OCI-LY3 (cell line): ENCODE data around the gene MYL6B.

Experiments used
- EZH2phosphoT487 ChIP-seq: fragments of 200-600 bp; shearing (Covaris generic); IDR thresholded peaks from 2 replicates; pipeline ENCODE4 v1.6.1; 2018; ENCODE audit warnings: antibody characterized with exemption, mixed run types, low read depth
- TF ChIP-seq, protein P1 (sequence below): fragments of 200-600, 300-600 bp; sonication (generic); IDR thresholded peaks from 2 replicates; pipeline ENCODE4 v1.5.1; 2014; ENCODE audit warnings: antibody characterized with exemption, low read length, low read depth

DNA sequence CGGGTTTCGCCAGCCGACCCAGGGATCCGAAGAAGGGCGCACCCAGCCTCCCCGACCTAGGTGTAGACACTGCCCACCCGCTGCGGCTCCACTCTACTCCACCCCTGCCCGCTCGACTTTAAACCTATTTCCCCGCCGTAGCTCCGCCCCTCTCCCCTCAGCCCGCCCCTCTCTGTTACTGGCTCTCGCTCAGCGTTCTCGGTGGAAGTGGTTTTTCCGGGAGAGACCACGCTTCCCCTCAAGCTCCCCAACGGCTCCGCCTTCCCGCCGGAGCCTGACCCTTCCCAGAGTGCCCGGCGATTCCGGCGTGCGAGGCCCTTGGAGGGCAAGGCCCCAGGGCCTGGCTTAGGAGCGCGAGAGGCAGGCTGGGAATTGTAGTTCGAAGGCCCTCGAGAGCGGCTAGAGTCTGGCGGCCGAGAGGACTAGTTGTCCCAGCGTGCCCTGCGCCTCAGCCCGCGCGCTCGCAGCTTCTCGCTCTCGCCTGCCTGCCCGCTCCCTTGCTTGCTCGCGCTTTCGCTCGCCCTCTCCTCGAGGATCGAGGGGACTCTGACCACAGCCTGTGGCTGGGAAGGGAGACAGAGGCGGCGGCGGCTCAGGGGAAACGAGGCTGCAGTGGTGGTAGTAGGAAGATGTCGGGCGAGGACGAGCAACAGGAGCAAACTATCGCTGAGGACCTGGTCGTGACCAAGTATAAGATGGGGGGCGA lies 48.1 kb upstream of the MYL6B start, which contains the start of gene PA2G4:
- TF ChIP-seq, protein P1, sequence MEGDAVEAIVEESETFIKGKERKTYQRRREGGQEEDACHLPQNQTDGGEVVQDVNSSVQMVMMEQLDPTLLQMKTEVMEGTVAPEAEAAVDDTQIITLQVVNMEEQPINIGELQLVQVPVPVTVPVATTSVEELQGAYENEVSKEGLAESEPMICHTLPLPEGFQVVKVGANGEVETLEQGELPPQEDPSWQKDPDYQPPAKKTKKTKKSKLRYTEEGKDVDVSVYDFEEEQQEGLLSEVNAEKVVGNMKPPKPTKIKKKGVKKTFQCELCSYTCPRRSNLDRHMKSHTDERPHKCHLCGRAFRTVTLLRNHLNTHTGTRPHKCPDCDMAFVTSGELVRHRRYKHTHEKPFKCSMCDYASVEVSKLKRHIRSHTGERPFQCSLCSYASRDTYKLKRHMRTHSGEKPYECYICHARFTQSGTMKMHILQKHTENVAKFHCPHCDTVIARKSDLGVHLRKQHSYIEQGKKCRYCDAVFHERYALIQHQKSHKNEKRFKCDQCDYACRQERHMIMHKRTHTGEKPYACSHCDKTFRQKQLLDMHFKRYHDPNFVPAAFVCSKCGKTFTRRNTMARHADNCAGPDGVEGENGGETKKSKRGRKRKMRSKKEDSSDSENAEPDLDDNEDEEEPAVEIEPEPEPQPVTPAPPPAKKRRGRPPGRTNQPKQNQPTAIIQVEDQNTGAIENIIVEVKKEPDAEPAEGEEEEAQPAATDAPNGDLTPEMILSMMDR, result no peak
- no peak for TF ChIP-seq EZH2phosphoT487
